ENCODE data around the gene MAGEB4. TPM values are rescaled to one million over a fixed set of nuclear protein-coding genes. Genes with fewer than 3 reads are reported as not detected.

MAGEB4 gene
- total and polyA plus RNA-seq, 10 of the 15 experiments (the other 5 are each of a cell fraction or from before 2014, with no cell fraction given): 0.04 TPM; not detected in 9

GRCh38 chrX:30224536-30224935 lies 17.3 kb upstream of the MAGEB4 start:
- Histone ChIP-seq H3K9me3 (replicated peaks; ENCODE audit: control insufficient read depth, insufficient read depth, low read length) (no peaks in the 10 kb centered on the region), H2AFZ (ENCODE audit: control insufficient read depth, low read depth, low read length) (no peak overlapping the region), H3K27ac (ENCODE audit: control insufficient read depth, insufficient read depth) (no peak overlapping the region), H3K4me2 (ENCODE audit: control insufficient read depth, insufficient read depth) (no peak overlapping the region), H3K79me2 (ENCODE audit: control insufficient read depth, insufficient read depth, low read length) (no peaks in the 10 kb centered on the region), H3K4me1 (ENCODE audit: control insufficient read depth, insufficient read depth, low read length) (no peaks in the 10 kb centered on the region), H4K20me1 (ENCODE audit: control insufficient read depth, insufficient read depth) (no peaks in the 10 kb centered on the region), H3K36me3 (ENCODE audit: control insufficient read depth in 2 of 2, insufficient read depth in 2 of 2, low read length in 1 of 2) (no peaks in the 10 kb centered on the region), H3K9ac (ENCODE audit: control insufficient read depth, insufficient read depth, low read length) (no peak overlapping the region), H3K4me3 (no peak overlapping the region), H3K27me3 (replicated peaks in 1 of 2; ENCODE audit: control insufficient read depth in 2 of 2, insufficient read depth in 2 of 2, low read length in 1 of 2) (no peaks in the 10 kb centered on the region)
- RAD21 ChIA-PET (ENCODE audit: unreplicated experiment): no interaction called here
- WGBS (ENCODE audit: insufficient coverage, insufficient replicate concordance, low lambda C conversion rate, missing lambda C conversion rate): 0% methylated on average over 2 of the region's 2 CpGs
- in situ Hi-C loops (cut with MboI) (no loop called here), intact Hi-C loops (cut with micrococcal nuclease; ENCODE audit: unreplicated experiment) (no loop called here)
- TF ChIP-seq RAD51 (IDR thresholded peaks at IDR 0.05) (no peak), POU2F2 (IDR thresholded peaks at IDR 0.05; ENCODE audit: borderline replicate concordance, low read depth, low read length) (no peak), BACH1 (IDR thresholded peaks at IDR 0.05; ENCODE audit: borderline replicate concordance) (no peak), ZNF622 (IDR thresholded peaks at IDR 0.05) (no peak), CBX3 (IDR thresholded peaks at IDR 0.05; ENCODE audit: borderline replicate concordance, low read depth) (no peak), NKRF (conservative IDR thresholded peaks at IDR 0.05) (no peak)
- BruUV-seq (replicated peaks): no TSS peak
- SMC1A ChIA-PET (ENCODE audit: uncharacterized antibody, unreplicated experiment): no interaction called here
- no peak for ATAC-seq
- DNase-seq (ENCODE audit: low read depth, low spot score): no peak
- FAIRE-seq: no peak
- POLR2A ChIA-PET: no interaction called here
- CTCF ChIA-PET: no interaction called here

DNA sequence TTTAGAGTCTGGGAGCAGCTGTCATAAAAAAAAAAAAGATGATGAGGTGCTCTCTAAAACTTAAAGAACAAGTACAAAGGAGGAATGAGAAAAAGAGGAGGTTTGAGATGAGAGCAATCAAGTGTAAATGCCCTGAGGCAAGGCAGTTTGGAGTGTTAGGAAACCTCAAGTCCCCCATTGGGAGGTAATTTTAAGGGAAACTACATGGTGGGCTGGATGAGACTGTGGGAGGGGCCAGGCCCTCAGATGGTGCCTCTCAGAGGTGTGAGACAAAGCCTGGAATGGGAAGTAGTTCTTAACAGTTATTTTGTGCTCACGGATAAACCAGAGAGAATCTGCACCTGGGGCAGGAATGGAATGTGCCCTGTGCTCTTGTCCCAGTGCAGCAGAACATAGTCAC lies 13.3 kb upstream of the MAGEB4 start:
- Histone ChIP-seq H2AFZ (ENCODE audit: control insufficient read depth, low read depth, low read length) (no peak overlapping the region), H3K79me2 (ENCODE audit: control insufficient read depth, insufficient read depth, low read length) (no peaks in the 10 kb centered on the region), H3K27me3 (replicated peaks in 1 of 2; ENCODE audit: control insufficient read depth in 2 of 2, insufficient read depth in 2 of 2, low read length in 1 of 2) (no peaks in the 10 kb centered on the region), H3K4me1 (ENCODE audit: control insufficient read depth, insufficient read depth, low read length) (no peaks in the 10 kb centered on the region), H3K27ac (ENCODE audit: control insufficient read depth, insufficient read depth) (no peak overlapping the region), H4K20me1 (ENCODE audit: control insufficient read depth, insufficient read depth) (no peaks in the 10 kb centered on the region), H3K4me3 (no peak overlapping the region), H3K9ac (ENCODE audit: control insufficient read depth, insufficient read depth, low read length) (no peak overlapping the region), H3K36me3 (ENCODE audit: control insufficient read depth in 2 of 2, insufficient read depth in 2 of 2, low read length in 1 of 2) (no peaks in the 10 kb centered on the region), H3K4me2 (ENCODE audit: control insufficient read depth, insufficient read depth) (no peak overlapping the region), H3K9me3 (replicated peaks; ENCODE audit: control insufficient read depth, insufficient read depth, low read length) (no peaks in the 10 kb centered on the region)
- BruUV-seq (replicated peaks): no TSS peak
- RAD21 ChIA-PET (ENCODE audit: unreplicated experiment): no interaction called here
- CTCF ChIA-PET: no interaction called here
- SMC1A ChIA-PET (ENCODE audit: uncharacterized antibody, unreplicated experiment): no interaction called here
- intact Hi-C loops (cut with micrococcal nuclease; ENCODE audit: unreplicated experiment): no loop called here
- no peak for DNase-seq (ENCODE audit: low read depth, low spot score)
- no peak for FAIRE-seq
- in situ Hi-C loops (cut with MboI): no loop called here
- WGBS (ENCODE audit: insufficient coverage, insufficient replicate concordance, low lambda C conversion rate, missing lambda C conversion rate): 50% methylated on average over 1 of the region's 1 CpG
- POLR2A ChIA-PET: no interaction called here
- no peak for ATAC-seq
- TF ChIP-seq, protein P1, sequence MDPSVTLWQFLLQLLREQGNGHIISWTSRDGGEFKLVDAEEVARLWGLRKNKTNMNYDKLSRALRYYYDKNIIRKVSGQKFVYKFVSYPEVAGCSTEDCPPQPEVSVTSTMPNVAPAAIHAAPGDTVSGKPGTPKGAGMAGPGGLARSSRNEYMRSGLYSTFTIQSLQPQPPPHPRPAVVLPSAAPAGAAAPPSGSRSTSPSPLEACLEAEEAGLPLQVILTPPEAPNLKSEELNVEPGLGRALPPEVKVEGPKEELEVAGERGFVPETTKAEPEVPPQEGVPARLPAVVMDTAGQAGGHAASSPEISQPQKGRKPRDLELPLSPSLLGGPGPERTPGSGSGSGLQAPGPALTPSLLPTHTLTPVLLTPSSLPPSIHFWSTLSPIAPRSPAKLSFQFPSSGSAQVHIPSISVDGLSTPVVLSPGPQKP (IDR thresholded peaks at IDR 0.05; ENCODE audit: low read depth, low read length): no peak
- TF ChIP-seq PKNOX1 (IDR thresholded peaks at IDR 0.05) (no peak), SIX5 (IDR thresholded peaks at IDR 0.05; ENCODE audit: low read depth, low read length, severe bottlenecking) (no peak), IKZF2 (IDR thresholded peaks at IDR 0.05) (no peak), EP300 (IDR thresholded peaks at IDR 0.05; ENCODE audit: borderline replicate concordance in 1 of 2, control insufficient read depth in 1 of 2, low read depth in 2 of 2, low read length in 2 of 2) (no peak), IRF3 (IDR thresholded peaks at IDR 0.05) (no peak), ZNF274 (IDR thresholded peaks at IDR 0.05; ENCODE audit: insufficient read depth, insufficient read length) (no peak)

Data from GM12878 (cell line).